IMR-90 (cell line): ENCODE measurements around the gene KCNAB2. TPM values are rescaled to one million over a fixed set of nuclear protein-coding genes. Genes with fewer than 3 reads are reported as not detected.

Experiments used
- ATAC-seq: fragments of 200-7000 bp; cut with Tn5 transposase; 2 replicates; pipeline ENCODE4 v1.9.1; 2020; ENCODE audit warnings: low read depth, mild to moderate bottlenecking, moderate library complexity
- BruUV-seq: library from RNA; stranded (reverse); fragments of 400-500 nt; replicated peaks from 2 replicates; lab custom pipeline; 2021; lab: Mats Ljungman, UMichigan
- CTCF ChIA-PET: fragments of 300-600 bp; formaldehyde crosslinking; extraction: SDS; loops from one replicate; lab custom pipeline; 2021; ENCODE audit warnings: antibody characterized with exemption; lab: Yijun Ruan, JAX
- POLR2A ChIA-PET: fragments of 300-600 bp; sonication (Branson Sonifier 250); formaldehyde crosslinking; loops from one replicate; lab custom pipeline; 2022; ENCODE audit warnings: antibody characterized with exemption; ENCODE audit not compliant: unreplicated experiment; lab: Charles Lee
- DNase-seq: peaks from one replicate; pipeline ENCODE4 v3.0.0; 2013
- H2AFZ ChIP-seq: replicated peaks from 2 replicates; pipeline ENCODE3; 2013; ENCODE audit warnings: low read length, mild to moderate bottlenecking; ENCODE audit not compliant: poor library complexity
- H2AK5ac ChIP-seq: 2 replicates; pipeline ENCODE4 v1.6.1; 2013; ENCODE audit warnings: low read depth, low read length, inconsistent platforms
- H2AK9ac ChIP-seq: replicated peaks from 2 replicates; pipeline ENCODE3; 2013; ENCODE audit warnings: mild to moderate bottlenecking, low read depth, low read length, moderate library complexity; ENCODE audit not compliant: poor library complexity
- H2BK120ac ChIP-seq: 2 replicates; pipeline ENCODE4 v1.6.1; 2013; ENCODE audit warnings: low read depth, low read length, inconsistent platforms
- H2BK15ac ChIP-seq: 3 replicates; pipeline ENCODE4 v1.6.1; 2013; ENCODE audit warnings: low read depth, low read length, inconsistent platforms
- H2BK20ac ChIP-seq: 2 replicates; pipeline ENCODE4 v1.6.1; 2013; ENCODE audit warnings: low read depth, mild to moderate bottlenecking, inconsistent platforms, low read length, moderate library complexity
- H2BK5ac ChIP-seq: 2 replicates; pipeline ENCODE4 v1.6.1; 2013; ENCODE audit warnings: mild to moderate bottlenecking, low read depth, low read length, inconsistent platforms; ENCODE audit not compliant: poor library complexity, severe bottlenecking
- H3K14ac ChIP-seq: replicated peaks from 2 replicates; pipeline ENCODE4 v1.6.1; 2013; ENCODE audit warnings: low read depth, low read length, inconsistent platforms
- H3K18ac ChIP-seq: 2 replicates; pipeline ENCODE4 v1.6.1; 2013; ENCODE audit warnings: low read depth, low read length, control low read depth
- H3K23ac ChIP-seq: 2 replicates; pipeline ENCODE4 v1.6.1; 2013; ENCODE audit warnings: low read depth, low read length, inconsistent platforms
- H3K27ac ChIP-seq: 2 replicates; pipeline ENCODE4 v1.5.1; 2013; ENCODE audit warnings: mild to moderate bottlenecking, control low read depth, low read length; ENCODE audit not compliant: insufficient read depth
- H3K27me3 ChIP-seq: 2 replicates; pipeline ENCODE4 v1.6.1; 2013; ENCODE audit warnings: low read length; ENCODE audit not compliant: control insufficient read depth, insufficient read depth
- H3K36me3 ChIP-seq: 2 replicates; pipeline ENCODE4 v1.6.1; 2013; ENCODE audit warnings: low read length, mixed read lengths; ENCODE audit not compliant: control insufficient read depth, insufficient read depth
- H3K4ac ChIP-seq: 2 replicates; pipeline ENCODE4 v1.6.1; 2013; ENCODE audit warnings: low read depth, low read length, inconsistent platforms
- H3K4me1 ChIP-seq: 2 replicates; pipeline ENCODE4 v1.6.1; 2013; ENCODE audit warnings: low read length, mixed read lengths; ENCODE audit not compliant: control insufficient read depth, insufficient read depth
- H3K4me2 ChIP-seq: 2 replicates; pipeline ENCODE4 v1.6.1; 2013; ENCODE audit warnings: low read depth, mild to moderate bottlenecking, control low read depth, low read length, moderate library complexity
- H3K4me3 ChIP-seq: 2 replicates; pipeline ENCODE4 v1.5.1; 2013; ENCODE audit warnings: low read depth, mild to moderate bottlenecking, control low read depth, low read length, moderate library complexity; ENCODE audit not compliant: insufficient read depth
- H3K56ac ChIP-seq: 2 replicates; pipeline ENCODE4 v1.6.1; 2013; ENCODE audit warnings: low read length, inconsistent platforms; ENCODE audit not compliant: insufficient read depth; ENCODE audit errors: extremely low read depth
- H3K79me1 ChIP-seq, 2 experiments: 2 replicates each; pipeline ENCODE4 v1.6.1; 2013; ENCODE audit warnings: low read length in 2 of 2, inconsistent platforms in 1 of 2, low read depth in 1 of 2
- H3K9ac ChIP-seq: 2 replicates; pipeline ENCODE4 v1.6.1; 2013; ENCODE audit warnings: low read depth, low read length, control low read depth
- H3K9me1 ChIP-seq: 2 replicates; pipeline ENCODE4 v1.6.1; 2013; ENCODE audit warnings: low read length, inconsistent platforms; ENCODE audit not compliant: insufficient read depth
- H3K9me3 ChIP-seq: 2 replicates; pipeline ENCODE4 v1.6.1; 2013; ENCODE audit warnings: low read length; ENCODE audit not compliant: control insufficient read depth, insufficient read depth
- H4K20me1 ChIP-seq: 2 replicates; pipeline ENCODE4 v1.6.1; 2013; ENCODE audit warnings: low read length, inconsistent platforms; ENCODE audit not compliant: insufficient read depth
- H4K5ac ChIP-seq: 2 replicates; pipeline ENCODE4 v1.6.1; 2013; ENCODE audit warnings: mild to moderate bottlenecking, low read depth, low read length, control low read depth
- H4K8ac ChIP-seq, 2 experiments: 2 replicates each; pipeline ENCODE4 v1.6.1; 2013; ENCODE audit warnings: low read depth in 2 of 2, low read length in 2 of 2, control low read depth in 1 of 2, inconsistent platforms in 1 of 2
- H4K91ac ChIP-seq: 2 replicates; pipeline ENCODE4 v1.6.1; 2013; ENCODE audit warnings: low read depth, low read length, inconsistent platforms; ENCODE audit not compliant: insufficient read depth
- BHLHE40 ChIP-seq: fragments of 150-350 bp; IDR thresholded peaks from 2 replicates; pipeline ENCODE4 v1.6.1; 2016; ENCODE audit warnings: mild to moderate bottlenecking, low read depth, low read length
- CEBPB ChIP-seq: IDR thresholded peaks from 2 replicates; pipeline ENCODE4 v1.6.1; 2012; ENCODE audit warnings: low read depth, low read length, improper control_type of control experiment
- CHD1 ChIP-seq: IDR thresholded peaks from 2 replicates; pipeline ENCODE4 v1.6.1; 2012; ENCODE audit warnings: low read depth, low read length, improper control_type of control experiment
- FOS ChIP-seq: fragments of 150-350 bp; IDR thresholded peaks from 2 replicates; pipeline ENCODE4 v1.6.1; 2016; ENCODE audit warnings: low read depth, low read length
- MAFK ChIP-seq: IDR thresholded peaks from 2 replicates; pipeline ENCODE4 v1.6.1; 2012; ENCODE audit warnings: low read depth, low read length, improper control_type of control experiment
- MAZ ChIP-seq: IDR thresholded peaks from 2 replicates; pipeline ENCODE4 v1.6.1; 2012; ENCODE audit warnings: low read depth, mild to moderate bottlenecking, low read length, improper control_type of control experiment, moderate library complexity, borderline replicate concordance
- MXI1 ChIP-seq: IDR thresholded peaks from 2 replicates; pipeline ENCODE4 v1.6.1; 2012; ENCODE audit warnings: low read depth, mild to moderate bottlenecking, low read length, moderate library complexity, borderline replicate concordance
- NFE2L2 ChIP-seq: fragments of 150-350 bp; IDR thresholded peaks from 2 replicates; pipeline ENCODE4 v1.6.1; 2016; ENCODE audit warnings: low read depth, mild to moderate bottlenecking, low read length
- RAD21 ChIP-seq: IDR thresholded peaks from 2 replicates; pipeline ENCODE4 v1.6.1; 2012; ENCODE audit warnings: low read length, improper control_type of control experiment
- RCOR1 ChIP-seq: IDR thresholded peaks from 2 replicates; pipeline ENCODE4 v1.6.1; 2012; ENCODE audit warnings: mild to moderate bottlenecking, low read length, improper control_type of control experiment; ENCODE audit not compliant: insufficient replicate concordance
- RFX5 ChIP-seq: IDR thresholded peaks from 2 replicates; pipeline ENCODE4 v1.8.0; 2012; ENCODE audit warnings: low read depth, mild to moderate bottlenecking, low read length, moderate library complexity
- SMC3 ChIP-seq: fragments of 150-350 bp; IDR thresholded peaks from 2 replicates; pipeline ENCODE4 v1.6.1; 2016; ENCODE audit warnings: low read depth, mild to moderate bottlenecking, antibody characterized with exemption, low read length, moderate library complexity
- WGBS, 2 experiments: methylation state at CpG; one replicate each; pipeline versions ENCODE4 v1.1.5 to v1.1.7; 2013; ENCODE audit warnings: missing lambda C conversion rate in 2 of 2; ENCODE audit not compliant: insufficient read length in 1 of 2; ENCODE audit errors: extremely low coverage in 2 of 2; 5-methylcytosine and 5-hydroxymethylcytosine counted together
- dilution Hi-C: fragments of 300-500 bp; cut with HindIII; formaldehyde crosslinking; loops from one replicate; pipeline ENCODE4 v1.14.3; 2018; ENCODE audit warnings: low sequenced_read_pairs; ENCODE audit not compliant: unreplicated experiment
- in situ Hi-C: fragments of 300-500 bp; cut with MboI; formaldehyde crosslinking; loops from 3 replicates; pipeline ENCODE4 v1.14.3; 2019; ENCODE audit warnings: low sequenced_read_pairs, inconsistent platforms, mixed read lengths
- intact Hi-C: fragments of 100-400 bp; cut with micrococcal nuclease; formaldehyde crosslinking; loops from 2 replicates; pipeline ENCODE4 v1.10.0; 2022
- polyA plus RNA-seq, 3 experiments: library from polyadenylated mRNA; depleted of rRNA; stranded (reverse); fragments of >200 nt; gene quantifications; 2 replicates each; pipeline ENCODE4 v1.2.3, GENCODE V29; 2012; ENCODE audit warnings: low replicate concordance in 1 of 3
- total RNA-seq: library from RNA; depleted of rRNA; stranded (reverse); fragments of >200 nt; gene quantifications from 2 replicates; pipeline ENCODE4 v1.2.3, GENCODE V29; 2012
- TF ChIP-seq, protein P1 (sequence below): fragments of 150-350 bp; IDR thresholded peaks from 2 replicates; pipeline ENCODE4 v1.6.1; 2017; ENCODE audit warnings: mild to moderate bottlenecking, antibody characterized with exemption, low read length, low read depth
- TF ChIP-seq, protein P2 (sequence below): fragments of 150-350 bp; IDR thresholded peaks from 2 replicates; pipeline ENCODE4 v1.6.1; 2016; ENCODE audit warnings: low read depth, mild to moderate bottlenecking, low read length, moderate library complexity, borderline replicate concordance

KCNAB2 gene
- total and polyA plus RNA-seq, 2 of the 4 experiments (the other 2 are of a cell fraction): 1.3 to 4.2 TPM

DNA sequence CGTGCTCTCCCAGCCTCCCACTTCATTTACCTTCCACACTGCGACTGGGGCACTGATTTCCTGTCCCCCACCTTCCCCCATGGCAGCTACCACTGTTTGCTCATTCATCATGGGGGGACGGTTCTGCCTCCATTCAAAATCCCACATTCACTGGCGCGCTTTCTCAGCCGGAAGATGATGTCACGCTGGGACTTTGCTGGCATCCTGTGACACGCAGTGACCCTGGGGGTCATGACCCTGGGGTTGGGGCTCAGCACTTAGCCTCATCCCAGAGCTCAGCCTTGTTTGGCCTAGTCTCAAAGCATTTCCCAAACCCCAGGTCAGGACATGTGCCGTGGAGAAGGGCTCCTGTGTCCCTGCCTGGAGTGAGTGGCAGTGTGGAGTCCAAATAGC is 582 bp upstream of the KCNAB2 start:
- no peak overlapping the region for H3K18ac ChIP-seq
- H3K27me3 ChIP-seq: peaks cover 14% of the 10 kb centered on the region
- DNase-seq (no peak), ATAC-seq (no peak)
- POLR2A ChIA-PET: no interaction called here
- H2AK9ac ChIP-seq: no peak overlapping the region
- in situ Hi-C loops: no loop called here
- no peaks in the 10 kb centered on the region for H4K20me1 ChIP-seq
- H3K9me1 ChIP-seq: no peaks in the 10 kb centered on the region
- dilution Hi-C loops: no loop called here
- no peak overlapping the region for H3K4ac ChIP-seq
- no peak overlapping the region for H4K91ac ChIP-seq
- no peak overlapping the region for H3K23ac ChIP-seq
- H3K9me3 ChIP-seq: no peaks in the 10 kb centered on the region
- H3K4me3 ChIP-seq: no peak overlapping the region
- no peak overlapping the region for H3K27ac ChIP-seq
- intact Hi-C loops: no loop called here
- H3K9ac ChIP-seq: no peak overlapping the region
- no peak overlapping the region for H2BK5ac ChIP-seq
- H2AFZ ChIP-seq: no peak overlapping the region
- H4K8ac ChIP-seq: no peak overlapping the region
- BruUV-seq: no TSS peak
- WGBS, 2 experiments: 8% methylated on average over 2 of the region's 9 CpGs; no CpG with 5 or more reads in 1 of the 2 experiments
- no peak overlapping the region for H2BK120ac ChIP-seq
- H2AK5ac ChIP-seq: no peak overlapping the region
- no peaks in the 10 kb centered on the region for H3K36me3 ChIP-seq
- no peak overlapping the region for H4K5ac ChIP-seq
- no peak overlapping the region for H2BK20ac ChIP-seq
- no peak overlapping the region for H2BK15ac ChIP-seq
- no peak overlapping the region for H3K4me2 ChIP-seq
- TF ChIP-seq CHD1 (no peak), BHLHE40 (no peak), MAZ (no peak), RCOR1 (no peak), MAFK (no peak), NFE2L2 (no peak), RFX5 (no peak), MXI1 (no peak), SMC3 (no peak), CEBPB (no peak), FOS (no peak), RAD21 (no peak)
- TF ChIP-seq, protein P1, sequence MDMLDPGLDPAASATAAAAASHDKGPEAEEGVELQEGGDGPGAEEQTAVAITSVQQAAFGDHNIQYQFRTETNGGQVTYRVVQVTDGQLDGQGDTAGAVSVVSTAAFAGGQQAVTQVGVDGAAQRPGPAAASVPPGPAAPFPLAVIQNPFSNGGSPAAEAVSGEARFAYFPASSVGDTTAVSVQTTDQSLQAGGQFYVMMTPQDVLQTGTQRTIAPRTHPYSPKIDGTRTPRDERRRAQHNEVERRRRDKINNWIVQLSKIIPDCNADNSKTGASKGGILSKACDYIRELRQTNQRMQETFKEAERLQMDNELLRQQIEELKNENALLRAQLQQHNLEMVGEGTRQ: no peak
- TF ChIP-seq, protein P2, sequence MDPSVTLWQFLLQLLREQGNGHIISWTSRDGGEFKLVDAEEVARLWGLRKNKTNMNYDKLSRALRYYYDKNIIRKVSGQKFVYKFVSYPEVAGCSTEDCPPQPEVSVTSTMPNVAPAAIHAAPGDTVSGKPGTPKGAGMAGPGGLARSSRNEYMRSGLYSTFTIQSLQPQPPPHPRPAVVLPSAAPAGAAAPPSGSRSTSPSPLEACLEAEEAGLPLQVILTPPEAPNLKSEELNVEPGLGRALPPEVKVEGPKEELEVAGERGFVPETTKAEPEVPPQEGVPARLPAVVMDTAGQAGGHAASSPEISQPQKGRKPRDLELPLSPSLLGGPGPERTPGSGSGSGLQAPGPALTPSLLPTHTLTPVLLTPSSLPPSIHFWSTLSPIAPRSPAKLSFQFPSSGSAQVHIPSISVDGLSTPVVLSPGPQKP: no peak
- CTCF ChIA-PET: no interaction called here
- H3K79me1 ChIP-seq: no peaks in the 10 kb centered on the region
- H3K56ac ChIP-seq: no peak overlapping the region
- no peaks in the 10 kb centered on the region for H3K4me1 ChIP-seq
- no peak overlapping the region for H3K14ac ChIP-seq
